GM23248 (cell line): ENCODE results near the gene STPG1.

ENCODE experiments used
- EZH2 ChIP-seq: fragments of 200-600 bp; sonication (generic); IDR thresholded peaks from 2 replicates; pipeline ENCODE4 v1.6.1; 2018; ENCODE audit warnings: antibody characterized with exemption, mild to moderate bottlenecking; ENCODE audit not compliant: insufficient read depth, poor library complexity, severe bottlenecking
- EZH2phosphoT487 ChIP-seq: fragments of 200-600 bp; sonication (generic); IDR thresholded peaks from 2 replicates; pipeline ENCODE4 v1.6.1; 2018; ENCODE audit warnings: antibody characterized with exemption, moderate library complexity, mild to moderate bottlenecking, low read depth; ENCODE audit not compliant: insufficient read depth

- TF ChIP-seq EZH2 (no peak), EZH2phosphoT487 (no peak)
Observed at GRCh38 chr1:24324903-24325302, 88.7 kb downstream of the STPG1 start.
